ENCODE measurements around the gene COG7. TPM values are rescaled to one million over a fixed set of nuclear protein-coding genes. Genes with fewer than 3 reads are reported as not detected.

COG7 gene
- total and polyA plus RNA-seq, 2 of the 13 experiments (the other 11 are each of a cell fraction or from before 2014, with no cell fraction given), result 12.6 to 54.5 TPM

DNA sequence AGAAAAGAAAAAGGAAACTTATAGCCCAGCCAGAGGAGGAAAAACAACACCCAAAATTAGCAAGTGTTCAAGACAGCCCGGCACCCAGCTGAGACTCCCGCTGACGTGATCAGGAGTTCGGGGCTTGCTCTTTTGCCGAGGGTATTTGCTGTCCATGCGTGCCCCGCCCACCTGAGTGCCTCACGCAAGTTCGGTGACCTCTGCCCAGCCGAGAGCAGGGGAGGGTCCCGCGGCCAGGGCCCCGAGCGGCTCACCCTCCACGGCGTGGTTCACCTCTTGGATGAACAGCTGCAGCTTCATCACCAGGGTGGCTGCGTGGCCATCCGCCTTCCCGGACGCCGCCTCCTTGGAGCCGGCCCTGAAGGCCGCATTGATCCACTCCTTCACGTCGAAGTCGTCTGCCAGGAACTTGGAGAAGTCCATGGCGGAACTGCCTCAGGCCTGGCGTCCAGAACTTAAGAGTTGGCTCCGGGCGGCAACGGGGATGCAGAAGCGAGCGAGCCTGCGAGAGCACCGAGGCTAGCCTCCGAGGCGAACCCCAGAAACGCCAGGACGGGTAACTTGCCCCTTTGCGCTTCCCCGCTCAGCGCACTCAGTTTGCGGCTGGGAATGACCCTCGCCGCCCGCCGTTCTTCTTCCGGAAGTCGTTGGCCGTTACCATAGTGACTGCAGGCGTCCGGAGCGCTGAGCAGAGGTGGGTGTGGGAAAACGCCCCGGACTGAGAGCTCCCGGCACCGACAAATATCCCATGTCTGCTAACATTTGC, at the start of gene COG7 (continued):
- peak; percentile 94; the same call in 1 of the 2 replicates for TF ChIP-seq ZBTB7B (CRISPR knock-in tag; IDR thresholded peaks at IDR 0.05)
- TF ChIP-seq HNRNPLL (IDR thresholded peaks at IDR 0.05; ENCODE audit: low read depth, low read length, poor library complexity, severe bottlenecking), result peak; percentile 95
- peak; percentile 64; the same call in 1 of the 2 replicates for TF ChIP-seq RCOR2 (CRISPR knock-in tag; IDR thresholded peaks at IDR 0.05)
- TF ChIP-seq ATRX (CRISPR knock-in tag; IDR thresholded peaks at IDR 0.05; ENCODE audit: borderline replicate concordance), result no peak
- 0 out of 2 replicates have a peak, but pooled peaks have one; percentile 16 for TF ChIP-seq ZNF644 (CRISPR knock-in tag; IDR thresholded peaks at IDR 0.05; ENCODE audit: low read depth)
- TF ChIP-seq PREB (CRISPR knock-in tag; IDR thresholded peaks at IDR 0.05), result no peak
- peak; percentile 95 for TF ChIP-seq ZZZ3 (CRISPR knock-in tag; IDR thresholded peaks at IDR 0.05; ENCODE audit: borderline replicate concordance)
- peak; percentile 92 for TF ChIP-seq ZNF775 (CRISPR knock-in tag; IDR thresholded peaks at IDR 0.05; ENCODE audit: borderline replicate concordance)
- TF ChIP-seq MXD1 (CRISPR knock-in tag; IDR thresholded peaks at IDR 0.05), result peak; percentile 93
- TF ChIP-seq HOXA7 (CRISPR knock-in tag; IDR thresholded peaks at IDR 0.05), result no peak
- peak; percentile 86 for TF ChIP-seq ZNF414 (CRISPR knock-in tag; IDR thresholded peaks at IDR 0.05)
- TF ChIP-seq ZNF670 (CRISPR knock-in tag; IDR thresholded peaks at IDR 0.05; ENCODE audit: borderline replicate concordance), result peak; percentile 97; the same call in 1 of the 2 replicates
- peak; percentile 32 for TF ChIP-seq SOX5 (CRISPR knock-in tag; IDR thresholded peaks at IDR 0.05; ENCODE audit: borderline replicate concordance)
- no peak for TF ChIP-seq MAFG (CRISPR knock-in tag; IDR thresholded peaks at IDR 0.05)
- TF ChIP-seq ZNF570 (CRISPR knock-in tag; IDR thresholded peaks at IDR 0.05; ENCODE audit: borderline replicate concordance), result no peak; the same call in 1 of the 2 replicates
- no peak; the same call in none of the 2 replicates for TF ChIP-seq RFXANK (CRISPR knock-in tag; IDR thresholded peaks at IDR 0.05)
- peak; percentile 92 for TF ChIP-seq ZNF574 (CRISPR knock-in tag; IDR thresholded peaks at IDR 0.05)
- TF ChIP-seq, protein P1, sequence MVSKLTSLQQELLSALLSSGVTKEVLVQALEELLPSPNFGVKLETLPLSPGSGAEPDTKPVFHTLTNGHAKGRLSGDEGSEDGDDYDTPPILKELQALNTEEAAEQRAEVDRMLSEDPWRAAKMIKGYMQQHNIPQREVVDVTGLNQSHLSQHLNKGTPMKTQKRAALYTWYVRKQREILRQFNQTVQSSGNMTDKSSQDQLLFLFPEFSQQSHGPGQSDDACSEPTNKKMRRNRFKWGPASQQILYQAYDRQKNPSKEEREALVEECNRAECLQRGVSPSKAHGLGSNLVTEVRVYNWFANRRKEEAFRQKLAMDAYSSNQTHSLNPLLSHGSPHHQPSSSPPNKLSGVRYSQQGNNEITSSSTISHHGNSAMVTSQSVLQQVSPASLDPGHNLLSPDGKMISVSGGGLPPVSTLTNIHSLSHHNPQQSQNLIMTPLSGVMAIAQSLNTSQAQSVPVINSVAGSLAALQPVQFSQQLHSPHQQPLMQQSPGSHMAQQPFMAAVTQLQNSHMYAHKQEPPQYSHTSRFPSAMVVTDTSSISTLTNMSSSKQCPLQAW (CRISPR knock-in tag; IDR thresholded peaks at IDR 0.05), result peak; percentile 75
- peak; percentile 98 for TF ChIP-seq ZNF431 (CRISPR knock-in tag; IDR thresholded peaks at IDR 0.05; ENCODE audit: borderline replicate concordance, low read depth)
- TF ChIP-seq MAFF (IDR thresholded peaks at IDR 0.05; ENCODE audit: low read depth, low read length), result no peak
- TF ChIP-seq ZFYVE20 (CRISPR knock-in tag; IDR thresholded peaks at IDR 0.05; ENCODE audit: borderline replicate concordance, low read depth), result 0 out of 2 replicates have a peak, but pooled peaks have one; percentile 43
- peak; percentile 18; the same call in 1 of the 2 replicates for TF ChIP-seq NFYC (CRISPR knock-in tag; IDR thresholded peaks at IDR 0.05)
- TF ChIP-seq ZNF510 (CRISPR knock-in tag; IDR thresholded peaks at IDR 0.05; ENCODE audit: low read depth), result peak; percentile 99

Measured in HepG2 (cell line).